Small intestine (tissue), 7 donors: Measurements from ENCODE around the gene ZDHHC17. TPM values are rescaled to one million over a fixed set of nuclear protein-coding genes. Genes with fewer than 3 reads are reported as not detected.
"Not testable (repeated sequence)": the region's sequence is repeated elsewhere in the genome, so short reads cannot be mapped to it uniquely, and the experiment has no call there.

Experiments used
- DNase-seq, 2 donors: peaks; one replicate each; pipeline versions ENCODE4 v3.0.0 to v3.0.0-alpha.2; 2013
- FAIRE-seq: peaks from 2 replicates; lab custom pipeline; 2012; peaks lifted over from hg19 to GRCh38; lab: Jason Lieb, UNC
- H3K27ac ChIP-seq, 3 donors: one replicate each; pipeline ENCODE4 v1.5.1; 2013; ENCODE audit warnings: low read length in 2 of 3, mild to moderate bottlenecking in 2 of 3, control low read depth in 1 of 3, inconsistent platforms in 1 of 3, low read depth in 1 of 3, moderate library complexity in 1 of 3
- H3K27me3 ChIP-seq, 3 donors: one replicate each; pipeline ENCODE4 v1.6.1; 2013; ENCODE audit warnings: low read length in 3 of 3, inconsistent platforms in 1 of 3; ENCODE audit not compliant: control insufficient read depth in 3 of 3, insufficient read depth in 3 of 3
- H3K36me3 ChIP-seq, 3 donors: one replicate each; pipeline ENCODE4 v1.6.1; 2013; ENCODE audit warnings: low read length in 3 of 3, inconsistent platforms in 1 of 3, low read depth in 1 of 3, mild to moderate bottlenecking in 1 of 3, moderate library complexity in 1 of 3; ENCODE audit not compliant: control insufficient read depth in 3 of 3, insufficient read depth in 2 of 3
- H3K4me1 ChIP-seq, 3 donors: one replicate each; pipeline ENCODE4 v1.6.1; 2013; ENCODE audit warnings: low read length in 2 of 3, inconsistent platforms in 1 of 3, low read depth in 1 of 3, mild to moderate bottlenecking in 1 of 3, moderate library complexity in 1 of 3; ENCODE audit not compliant: control insufficient read depth in 3 of 3, insufficient read depth in 2 of 3
- H3K4me3 ChIP-seq, 3 donors: one replicate each; pipeline ENCODE4 v1.5.1; 2013; ENCODE audit warnings: low read length in 3 of 3, control low read depth in 1 of 3, inconsistent platforms in 1 of 3, low read depth in 1 of 3, mild to moderate bottlenecking in 1 of 3, moderate library complexity in 1 of 3
- H3K9me3 ChIP-seq, 2 donors: one replicate each; pipeline ENCODE4 v1.6.1; 2013; ENCODE audit warnings: low read depth in 1 of 2, low read length in 1 of 2; ENCODE audit not compliant: control insufficient read depth in 2 of 2, insufficient read depth in 1 of 2
- WGBS, 3 donors: extraction: QIAGEN DNeasy Blood & Tissue Kit; methylation state at CpG; one replicate each; pipeline ENCODE4 v1.1.7; 2013; 5-methylcytosine and 5-hydroxymethylcytosine counted together
- polyA plus RNA-seq, 4 donors: library from polyadenylated mRNA; stranded (reverse) in 3 of 4; unstranded in 1 of 4; fragments of 200-250 nt in 3 of 4; fragments of 120-200 nt in 1 of 4; gene quantifications; one replicate each; pipeline versions ENCODE4 v1.2.1 to v1.2.3, GENCODE V29; 2013
- donor health status: healthy with polysubstance abuse.
- donor health status: control.
- donor health status: control.
- donor health status: Bipolar disorder and iron deficiency.
- donor health status: healthy.

Gene ZDHHC17
- polyA plus RNA-seq, 4 donors = 2.2 to 33.0 (median 5.7) TPM

GRCh38 chr12:76778364-76778763 lies 14.4 kb downstream of the ZDHHC17 start:
- Histone ChIP-seq H3K4me3 (no peak overlapping the region), H3K9me3 (no peaks in the 10 kb centered on the region), H3K27me3 (no peaks in the 10 kb centered on the region), H3K36me3 (no peaks in the 10 kb centered on the region), H3K27ac (no peak overlapping the region), H3K4me1 (peaks cover 0 to 11% (median 0%) of the 10 kb centered on the region in 3 donors)
- FAIRE-seq (no peak), DNase-seq (no peak)
- 87 to 98% (median 97%) methylated on average over 5 of the region's 5 CpGs for WGBS, 3 donors

DNA sequence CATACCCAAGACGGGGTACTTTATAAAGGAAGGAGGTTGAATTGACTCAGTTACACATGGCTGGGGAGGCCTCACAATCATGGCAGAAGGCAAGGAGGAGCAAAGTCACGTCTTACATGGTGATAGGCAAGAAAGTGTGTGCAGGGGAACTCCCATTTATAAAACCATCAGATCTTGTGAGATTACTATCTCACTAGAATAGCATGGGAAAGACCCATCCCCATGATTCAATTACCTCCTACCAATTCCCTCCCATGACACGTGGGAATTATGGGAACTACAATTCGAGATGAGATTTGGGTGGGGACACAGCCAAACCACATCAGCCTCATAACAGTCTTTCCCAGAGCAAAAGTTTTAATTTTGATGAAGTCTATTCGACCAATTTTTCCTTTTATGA lies 15.4 kb downstream of the ZDHHC17 start:
- H3K27ac ChIP-seq, H3K27me3 ChIP-seq, H3K36me3 ChIP-seq, DNase-seq, FAIRE-seq, H3K9me3 ChIP-seq, H3K4me3 ChIP-seq: not testable (repeated sequence)
- 84 to 93% (median 87%) methylated on average over 5 of the region's 5 CpGs for whole genome bisulfite sequencing, 3 donors
- peaks cover 0 to 11% (median 0%) of the 10 kb centered on the region in 3 donors for H3K4me1 ChIP-seq

DNA sequence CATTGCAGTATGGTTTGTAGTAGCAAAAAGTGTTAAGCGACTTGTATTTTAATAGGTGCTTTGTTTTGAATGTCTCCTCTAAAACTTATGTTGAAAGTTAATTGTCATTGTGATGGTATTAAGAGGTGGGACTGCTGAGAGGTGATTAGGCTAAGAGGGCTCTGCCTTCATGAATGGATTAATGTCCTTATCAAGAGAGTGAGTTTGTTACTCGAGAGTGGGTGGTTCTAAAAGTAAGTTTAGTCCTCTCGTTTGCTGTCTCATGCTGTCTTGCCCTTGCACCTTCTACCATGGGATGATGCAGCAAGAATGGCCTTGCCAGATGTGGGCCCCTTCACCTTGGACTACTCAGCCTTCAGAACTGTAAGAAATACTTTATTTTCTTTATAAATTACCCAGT lies 17.4 kb downstream of the ZDHHC17 start:
- peaks cover 0 to 17% (median 0%) of the 10 kb centered on the region in 3 donors for H3K4me1 ChIP-seq
- FAIRE-seq = no peak

GRCh38 chr12:76782526-76782925 lies 18.6 kb downstream of the ZDHHC17 start:
- Histone ChIP-seq H3K27me3 (no peaks in the 10 kb centered on the region), H3K4me1 (peaks cover 0 to 17% (median 0%) of the 10 kb centered on the region in 3 donors), H3K9me3 (peaks cover 0 to 2% of the 10 kb centered on the region in 2 donors), H3K36me3 (no peaks in the 10 kb centered on the region), H3K4me3 (no peak overlapping the region), H3K27ac (no peak overlapping the region)
- no peak for DNase-seq
- WGBS, 3 donors = 73 to 81% (median 75%) methylated on average over 2 of the region's 2 CpGs
- FAIRE-seq = no peak

More for the DNA sequence above, 17.4 kb downstream of the ZDHHC17 start:
- H3K27ac ChIP-seq = no peak overlapping the region
- no peaks in the 10 kb centered on the region for H3K36me3 ChIP-seq
- WGBS, 3 donors = 66 to 82% (median 79%) methylated on average over 3 of the region's 3 CpGs
- no peak overlapping the region for H3K4me3 ChIP-seq
- H3K27me3 ChIP-seq = no peaks in the 10 kb centered on the region
- no peak for DNase-seq
- no peaks in the 10 kb centered on the region for H3K9me3 ChIP-seq

- peaks cover 0 to 12% (median 0%) of the 10 kb centered on the region in 3 donors for H3K4me1 ChIP-seq
- DNase-seq (no peak), FAIRE-seq (no peak)
- H3K4me3 ChIP-seq = no peak overlapping the region
- no peaks in the 10 kb centered on the region for H3K36me3 ChIP-seq
- peak overlapping the region in 1 of 3 donors; percentile 11 for H3K27ac ChIP-seq
- H3K27me3 ChIP-seq = no peaks in the 10 kb centered on the region
- peaks cover 0 to 5% of the 10 kb centered on the region in 2 donors for H3K9me3 ChIP-seq
- 52 to 75% (median 73%) methylated on average over 4 of the region's 4 CpGs for WGBS, 3 donors
Measured at GRCh38 chr12:76784600-76785051, 20.7 kb downstream of the ZDHHC17 start.

DNA sequence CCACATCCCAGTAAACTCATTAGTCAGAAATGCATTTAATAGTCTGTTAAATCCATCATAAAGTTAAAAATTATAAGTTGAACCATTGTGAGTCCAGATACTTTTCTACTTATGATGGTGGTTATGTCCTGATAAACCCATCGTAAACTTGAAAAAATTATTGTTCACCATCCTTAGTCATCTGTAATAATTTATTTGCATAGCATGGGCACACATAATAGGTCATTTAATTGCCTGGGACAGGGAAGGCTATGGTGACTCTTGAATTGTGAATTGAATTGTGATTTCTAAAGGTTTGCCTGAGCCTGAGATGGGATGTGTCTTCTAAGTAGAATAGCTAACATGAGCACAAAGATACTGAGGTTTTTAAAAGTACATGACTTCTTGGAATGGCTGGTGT lies 21.5 kb downstream of the ZDHHC17 start:
- WGBS, 3 donors = 62 to 82% (median 81%) methylated on average over 1 of the region's 1 CpG
- no peak for FAIRE-seq
- H3K27ac ChIP-seq = no peak overlapping the region
- no peaks in the 10 kb centered on the region for H3K36me3 ChIP-seq
- no peak overlapping the region for H3K4me3 ChIP-seq
- H3K4me1 ChIP-seq = peaks cover 0 to 12% (median 0%) of the 10 kb centered on the region in 3 donors
- H3K9me3 ChIP-seq = peaks cover 0 to 5% of the 10 kb centered on the region in 2 donors
- no peaks in the 10 kb centered on the region for H3K27me3 ChIP-seq
- no peak for DNase-seq

GRCh38 chr12:76786986-76787385 lies 23.1 kb downstream of the ZDHHC17 start:
- DNase-seq (no peak), FAIRE-seq (no peak)
- no peaks in the 10 kb centered on the region for H3K36me3 ChIP-seq
- peaks cover 0 to 9% (median 3%) of the 10 kb centered on the region in 3 donors for H3K4me1 ChIP-seq
- H3K4me3 ChIP-seq = no peak overlapping the region
- 82 to 86% (median 85%) methylated on average over 3 of the region's 3 CpGs for WGBS, 3 donors
- no peak overlapping the region for H3K27ac ChIP-seq
- H3K27me3 ChIP-seq = no peaks in the 10 kb centered on the region
- peaks cover 0 to 5% of the 10 kb centered on the region in 2 donors for H3K9me3 ChIP-seq

DNA sequence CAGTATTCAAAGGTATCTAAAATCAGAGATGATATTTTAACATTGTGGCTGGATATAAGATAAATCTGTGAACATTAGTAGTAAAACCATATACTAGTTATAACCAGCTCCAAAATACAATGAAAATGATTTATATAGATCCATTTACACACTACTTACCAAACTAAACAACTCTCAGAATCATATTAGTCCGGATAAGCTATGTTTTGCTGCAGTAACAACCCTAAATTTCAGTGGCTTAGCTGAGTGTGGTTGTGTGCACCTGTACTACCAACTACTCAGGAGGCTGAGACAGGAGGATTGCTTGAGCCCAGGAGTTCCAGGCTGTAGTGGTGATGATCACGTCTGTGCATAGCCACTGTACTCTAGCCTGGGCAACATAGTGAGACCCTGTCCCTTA lies 23.8 kb downstream of the ZDHHC17 start:
- no peak for FAIRE-seq
- peaks cover 0 to 5% of the 10 kb centered on the region in 2 donors for H3K9me3 ChIP-seq
- WGBS, 3 donors = 96 to 98% (median 97%) methylated on average over 2 of the region's 2 CpGs
- no peak overlapping the region for H3K27ac ChIP-seq
- no peak overlapping the region for H3K4me3 ChIP-seq
- H3K36me3 ChIP-seq = no peaks in the 10 kb centered on the region
- no peaks in the 10 kb centered on the region for H3K27me3 ChIP-seq
- no peak for DNase-seq
- H3K4me1 ChIP-seq = peaks cover 0 to 6% (median 3%) of the 10 kb centered on the region in 3 donors
